ENCODE data around the gene NSD1.

GRCh38 chr5:177308740-177309139 lies 175.2 kb downstream of the NSD1 start:
- TF ChIP-seq, protein P1, sequence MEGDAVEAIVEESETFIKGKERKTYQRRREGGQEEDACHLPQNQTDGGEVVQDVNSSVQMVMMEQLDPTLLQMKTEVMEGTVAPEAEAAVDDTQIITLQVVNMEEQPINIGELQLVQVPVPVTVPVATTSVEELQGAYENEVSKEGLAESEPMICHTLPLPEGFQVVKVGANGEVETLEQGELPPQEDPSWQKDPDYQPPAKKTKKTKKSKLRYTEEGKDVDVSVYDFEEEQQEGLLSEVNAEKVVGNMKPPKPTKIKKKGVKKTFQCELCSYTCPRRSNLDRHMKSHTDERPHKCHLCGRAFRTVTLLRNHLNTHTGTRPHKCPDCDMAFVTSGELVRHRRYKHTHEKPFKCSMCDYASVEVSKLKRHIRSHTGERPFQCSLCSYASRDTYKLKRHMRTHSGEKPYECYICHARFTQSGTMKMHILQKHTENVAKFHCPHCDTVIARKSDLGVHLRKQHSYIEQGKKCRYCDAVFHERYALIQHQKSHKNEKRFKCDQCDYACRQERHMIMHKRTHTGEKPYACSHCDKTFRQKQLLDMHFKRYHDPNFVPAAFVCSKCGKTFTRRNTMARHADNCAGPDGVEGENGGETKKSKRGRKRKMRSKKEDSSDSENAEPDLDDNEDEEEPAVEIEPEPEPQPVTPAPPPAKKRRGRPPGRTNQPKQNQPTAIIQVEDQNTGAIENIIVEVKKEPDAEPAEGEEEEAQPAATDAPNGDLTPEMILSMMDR (IDR thresholded peaks at IDR 0.05; ENCODE audit: control extremely low read depth in 1 of 3, insufficient read depth in 1 of 3, low read depth in 1 of 3, low read length in 3 of 3) = no peak
- no peak for TF ChIP-seq ATF3 (IDR thresholded peaks at IDR 0.05; ENCODE audit: insufficient read depth, low read depth, low read length)
- TF ChIP-seq CHD1 (IDR thresholded peaks at IDR 0.05; ENCODE audit: low read depth, low read length) = no peak
- no peak for TF ChIP-seq ZNF274 (IDR thresholded peaks at IDR 0.05; ENCODE audit: borderline replicate concordance, extremely low read depth, low read length)
- no peak for TF ChIP-seq SP1 (IDR thresholded peaks at IDR 0.05; ENCODE audit: low read depth, low read length)
- no peak for TF ChIP-seq POLR2A (IDR thresholded peaks at IDR 0.05; ENCODE audit: control extremely low read depth in 1 of 2, low read depth in 2 of 2, low read length in 2 of 2)
- TF ChIP-seq FOSL1 (IDR thresholded peaks at IDR 0.05; ENCODE audit: insufficient read depth, low read depth, low read length) = no peak
- TF ChIP-seq POLR2AphosphoS5 (IDR thresholded peaks at IDR 0.05; ENCODE audit: low read depth, low read length) = no peak
- TF ChIP-seq KDM4A (IDR thresholded peaks at IDR 0.05; ENCODE audit: low read depth, low read length, severe bottlenecking) = no peak
- no peak for TF ChIP-seq EZH2 (IDR thresholded peaks at IDR 0.05; ENCODE audit: low read depth, low read length, severe bottlenecking)
- TF ChIP-seq TAF1 (IDR thresholded peaks at IDR 0.05; ENCODE audit: low read depth, low read length) = no peak
